Endothelial cell of hepatic sinusoid (primary cell): ENCODE results near the gene SRPK2.
"Not testable (repeated sequence)": the region's sequence is repeated elsewhere in the genome, so short reads cannot be mapped to it uniquely, and the experiment has no call there.

Experiments used
- in situ Hi-C: cut with HindIII; loops from 2 replicates; pipeline ENCODE4 v1.10.0; 2017; ENCODE audit warnings: low sequenced_read_pairs

SRPK2 gene

DNA sequence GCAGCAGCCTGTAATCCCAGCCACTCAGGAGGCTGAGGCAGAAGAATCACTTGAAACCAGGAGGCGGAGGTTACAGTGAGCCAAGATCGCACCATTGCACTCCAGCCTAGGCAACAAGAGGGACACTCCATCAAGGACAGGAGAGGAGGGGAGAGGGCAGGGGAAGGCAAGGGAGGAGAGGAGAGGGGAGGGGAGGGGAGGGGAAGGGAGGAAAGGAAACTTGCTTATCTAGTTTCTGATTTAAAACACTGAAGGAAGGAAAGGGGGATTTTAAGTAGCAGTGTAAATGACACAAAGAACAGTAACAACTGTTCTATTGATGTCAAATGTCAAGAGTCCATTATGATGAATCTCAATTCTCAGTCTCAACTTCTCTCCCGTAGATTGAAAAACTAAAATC lies 43.7 kb downstream of the SRPK2 start:
- in situ Hi-C loops = no loop called here

GRCh38 chr7:105339404-105340323 lies 49.1 kb downstream of the SRPK2 start:
- in situ Hi-C loops = no loop called here

GRCh38 chr7:105337529-105337928 lies 51.2 kb downstream of the SRPK2 start:
- in situ Hi-C loops = no loop called here

DNA sequence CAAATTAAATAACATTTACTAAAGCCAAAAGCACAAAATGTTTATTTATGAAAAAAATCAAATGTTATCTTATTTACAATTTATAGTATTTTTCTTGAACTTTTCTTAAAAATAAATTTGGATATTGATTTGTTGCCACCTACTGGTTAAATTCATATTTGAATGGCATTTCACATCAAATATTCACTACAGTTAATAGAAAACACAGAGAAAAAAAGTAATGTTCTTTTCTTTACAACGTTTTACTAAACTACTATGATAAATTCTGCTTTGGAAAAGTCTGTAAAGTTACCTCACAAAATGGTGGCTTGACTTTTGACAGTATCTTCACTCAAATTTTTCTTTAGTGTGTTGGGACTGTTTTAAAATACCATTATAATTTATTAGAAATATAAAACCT lies 52.7 kb downstream of the SRPK2 start:
- in situ Hi-C loops = no loop called here

DNA sequence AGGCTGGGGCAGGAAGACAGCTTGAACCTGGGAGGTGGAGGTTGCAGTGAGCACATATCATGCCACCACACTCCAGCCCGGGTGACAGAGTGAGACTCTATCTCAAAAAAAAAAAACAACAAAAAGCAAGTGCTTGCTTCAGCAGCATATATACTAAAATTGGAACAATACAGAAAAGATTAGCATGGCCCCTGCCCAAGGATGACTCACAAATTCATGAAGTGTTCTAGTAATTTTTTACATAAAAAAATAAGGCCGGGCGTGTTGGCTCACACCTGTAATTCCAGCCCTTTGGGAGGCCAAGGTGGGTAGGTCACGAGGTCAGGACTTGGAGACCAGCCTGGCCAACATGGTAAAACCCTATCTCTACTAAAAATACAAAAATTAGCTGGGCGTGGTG lies 56.1 kb downstream of the SRPK2 start:
- in situ Hi-C loops = not testable (repeated sequence)

GRCh38 chr7:105330526-105330925 lies 58.2 kb downstream of the SRPK2 start:
- in situ Hi-C loops = no loop called here

GRCh38 chr7:105327201-105327600 lies 61.5 kb downstream of the SRPK2 start:
- in situ Hi-C loops = no loop called here

DNA sequence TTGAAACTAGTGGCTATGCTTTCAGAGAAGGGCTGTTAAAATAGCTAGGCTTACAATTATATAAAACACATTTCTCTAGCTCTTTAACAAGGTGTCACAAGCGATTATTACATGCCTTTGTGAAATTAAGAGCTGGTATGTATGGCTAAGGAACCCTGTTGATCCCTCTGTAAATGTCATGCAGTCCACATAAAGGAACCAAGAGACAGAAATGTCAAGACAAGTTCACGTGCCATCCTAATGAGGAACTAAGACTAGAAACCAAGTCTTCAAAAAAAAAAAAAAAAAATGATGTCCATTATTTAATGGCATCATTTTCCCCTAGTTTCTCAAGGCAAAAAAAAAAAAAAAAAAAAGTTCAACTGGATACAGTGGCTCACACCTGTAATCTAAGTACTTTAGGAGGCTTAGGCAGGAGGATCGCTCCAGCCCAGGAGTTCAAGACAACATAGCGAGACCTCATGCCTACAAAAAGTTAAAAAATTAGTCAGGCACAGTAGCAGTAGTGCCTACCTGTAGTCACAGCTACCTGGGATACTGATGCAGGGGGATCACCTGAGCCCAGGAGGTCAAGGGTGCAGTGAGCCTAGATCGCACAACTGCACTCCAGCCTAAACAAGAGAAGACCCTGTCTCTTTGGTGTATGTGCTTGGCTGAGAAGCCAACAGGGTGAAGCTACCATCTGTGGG lies 63.4 kb downstream of the SRPK2 start:
- in situ Hi-C loops = no loop called here

DNA sequence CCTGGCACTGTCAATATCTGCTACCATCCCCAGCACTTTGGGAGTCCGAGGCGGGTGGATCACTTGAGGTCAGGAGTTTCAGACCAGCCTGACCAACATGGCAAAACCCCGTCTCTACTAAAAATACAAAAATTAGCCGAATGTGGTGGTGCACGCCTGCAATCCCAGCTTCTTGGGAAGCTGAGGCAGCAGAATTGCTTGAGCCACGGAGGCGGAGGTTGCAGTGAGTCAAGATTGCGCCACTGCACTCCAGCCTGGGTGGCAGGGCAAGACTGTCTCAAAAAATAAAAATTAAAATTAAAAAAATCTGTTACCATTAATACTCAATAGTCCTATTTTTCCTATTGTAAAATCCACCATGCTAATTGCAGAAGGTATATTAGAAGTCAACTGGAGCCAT lies 64.1 kb downstream of the SRPK2 start:
- in situ Hi-C loops = not testable (repeated sequence)

DNA sequence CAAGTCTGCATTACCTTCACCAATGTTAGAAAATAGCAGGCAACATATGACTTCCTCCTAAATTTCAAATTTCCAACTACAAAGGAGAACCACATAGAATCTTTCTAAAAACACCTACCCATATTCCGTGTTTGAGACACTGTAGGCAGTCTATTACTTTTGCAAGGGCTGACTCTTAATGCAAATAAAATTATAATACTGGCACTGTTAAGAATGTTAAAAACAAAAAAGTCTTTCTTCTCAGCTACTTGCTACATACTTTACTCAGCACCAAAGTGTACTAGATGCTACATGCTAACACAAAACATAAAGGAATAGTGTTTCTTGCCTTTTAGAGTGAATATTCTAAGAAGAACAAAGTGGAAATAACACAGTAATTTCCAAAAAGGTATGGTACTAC lies 65.4 kb downstream of the SRPK2 start:
- in situ Hi-C loops = no loop called here

- in situ Hi-C loops = no loop called here
Observed at GRCh38 chr7:105322655-105323277, 66.0 kb downstream of the SRPK2 start.

GRCh38 chr7:105321754-105322455 lies 66.8 kb downstream of the SRPK2 start:
- in situ Hi-C loops = no loop called here

- in situ Hi-C loops = no loop called here
Observed at GRCh38 chr7:105320896-105321295, 67.8 kb downstream of the SRPK2 start.

DNA sequence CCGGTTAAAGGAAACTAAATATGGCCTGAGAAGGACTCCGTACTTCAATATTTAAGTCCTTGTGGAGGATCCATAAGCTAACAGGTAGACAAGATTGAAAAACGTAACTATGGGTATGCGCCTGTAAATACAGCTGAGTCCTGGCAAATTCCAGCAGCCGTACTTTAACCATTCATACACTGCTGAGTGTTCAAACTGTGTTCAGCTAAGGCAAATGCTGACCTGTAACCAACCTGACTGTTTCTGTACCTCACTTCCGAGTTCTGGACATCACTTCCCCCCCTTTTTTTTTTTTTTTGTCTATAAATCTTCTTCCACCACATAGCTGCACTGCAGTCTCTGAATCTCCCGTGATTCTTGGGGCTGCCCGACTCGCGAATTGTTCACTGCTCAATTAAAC lies 69.1 kb downstream of the SRPK2 start:
- in situ Hi-C loops = no loop called here

GRCh38 chr7:105316578-105317344 lies 72.0 kb downstream of the SRPK2 start:
- in situ Hi-C loops = no loop called here

- in situ Hi-C loops = no loop called here
Observed at GRCh38 chr7:105315357-105315756, 73.4 kb downstream of the SRPK2 start.

DNA sequence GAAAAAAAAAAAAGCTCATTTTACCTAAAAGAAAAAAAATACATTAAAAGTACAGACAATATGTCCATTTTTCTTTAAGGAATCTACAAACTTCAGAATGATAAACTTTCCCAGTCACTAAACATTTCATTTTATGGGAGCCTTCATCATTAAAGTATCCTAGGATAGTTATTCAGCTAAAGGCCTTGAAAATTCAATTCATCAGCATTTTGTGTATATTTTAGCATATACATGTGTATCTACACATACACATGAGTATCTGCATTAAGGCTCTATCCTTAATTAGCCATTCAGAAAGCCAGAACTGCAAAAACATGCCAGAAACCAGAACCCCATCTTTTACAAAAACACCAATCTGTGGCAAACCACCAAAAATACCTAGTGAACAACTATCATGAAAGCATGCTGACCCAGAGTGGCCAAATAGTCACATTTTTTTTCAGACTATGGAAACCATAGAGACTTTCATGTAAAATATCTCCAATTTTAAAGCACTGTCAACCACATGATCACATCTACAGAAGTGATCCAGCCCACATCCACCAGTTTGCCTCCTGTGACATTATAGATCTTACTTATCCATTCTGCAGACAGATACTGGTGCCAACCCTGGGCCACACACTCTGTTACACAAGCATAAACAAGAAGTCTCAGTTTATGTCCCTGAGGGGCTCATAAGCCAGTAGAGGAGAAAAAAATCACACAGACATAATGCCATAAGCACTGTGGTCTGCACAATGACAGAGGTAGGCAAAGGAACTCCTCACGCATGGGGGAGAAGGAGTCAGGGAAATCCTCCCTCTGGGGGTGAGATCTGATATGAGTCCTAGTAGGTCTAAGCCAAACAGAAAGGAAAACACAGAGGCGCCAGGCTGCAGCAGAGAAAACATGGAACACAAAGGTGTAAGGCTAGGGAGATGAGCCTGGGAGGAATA lies 79.2 kb downstream of the SRPK2 start:
- in situ Hi-C loops = no loop called here

DNA sequence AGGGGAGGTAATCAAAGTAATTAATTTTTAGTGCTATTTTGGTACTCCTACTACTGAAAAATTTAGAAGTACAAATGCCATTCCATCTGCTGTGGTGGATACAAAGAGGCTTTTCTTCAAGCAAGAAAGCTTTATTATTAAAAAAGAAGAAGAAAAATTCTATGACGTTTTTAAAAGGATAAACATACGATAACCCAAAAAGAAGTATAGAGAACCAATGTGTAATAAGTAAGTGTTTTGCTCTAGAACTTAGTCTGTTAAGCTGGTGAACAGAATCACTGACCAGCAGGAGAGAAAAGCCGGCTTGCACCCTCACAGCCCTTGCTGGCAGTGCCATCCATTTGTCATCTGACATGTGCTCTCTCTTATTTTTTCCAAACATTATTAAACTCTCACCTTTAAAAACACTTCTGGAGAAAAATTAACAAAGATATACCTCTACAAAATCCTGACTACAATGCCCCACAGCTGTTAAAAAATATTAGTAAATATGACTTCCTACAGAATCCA lies 81.5 kb downstream of the SRPK2 start:
- in situ Hi-C loops = no loop called here

- in situ Hi-C loops = no loop called here
Observed at GRCh38 chr7:105306298-105306748, 82.4 kb downstream of the SRPK2 start.
